ENCODE data around the gene EIF3J. TPM values are rescaled to one million over a fixed set of nuclear protein-coding genes. Genes with fewer than 3 reads are reported as not detected.
A peak's percentile ranks its signal among the peaks of the same experiment; 100 is the strongest.

The EIF3J gene
- total and polyA plus RNA-seq, 2 experiments from 2014 or later, result 33.9 to 46.4 TPM

GRCh38 chr15:44532689-44533088 is 4.3 kb upstream of the EIF3J start:
- Histone ChIP-seq H2AFZ (no peak overlapping the region), H3K27ac (no peak overlapping the region), H3K9me2 (replicated peaks; ENCODE audit: insufficient read depth) (no peaks in the 10 kb centered on the region), H3K4me1 (ENCODE audit: insufficient read depth) (peaks cover 9% of the 10 kb centered on the region), H3K4me3 (no peak overlapping the region), H3K4me2 (no peak overlapping the region), H3K9me3 (ENCODE audit: low read depth) (no peaks in the 10 kb centered on the region), H3K27me3 (no peaks in the 10 kb centered on the region), H3K79me2 (peaks cover 20% of the 10 kb centered on the region), H4K20me1 (ENCODE audit: insufficient read depth, poor library complexity, severe bottlenecking) (no peaks in the 10 kb centered on the region), H3K36me3 (replicated peaks; ENCODE audit: insufficient read depth, low read depth) (no peaks in the 10 kb centered on the region)
- no peak for DNase-seq (ENCODE audit: low spot score)
- TF ChIP-seq EZH2 (IDR thresholded peaks at IDR 0.05; ENCODE audit: borderline replicate concordance) (no peak), EZH2phosphoT487 (IDR thresholded peaks at IDR 0.05; ENCODE audit: low read depth, severe bottlenecking, unreplicated experiment) (no peak), CTCF (IDR thresholded peaks at IDR 0.05; ENCODE audit: poor library complexity) (no peak)
- WGBS (ENCODE audit: low lambda C conversion rate, missing lambda C conversion rate), result 97% methylated on average over 3 of the region's 3 CpGs

- Histone ChIP-seq H3K27me3 (no peaks in the 10 kb centered on the region), H3K27ac (peak overlapping the region; percentile 99), H3K36me3 (replicated peaks; ENCODE audit: insufficient read depth, low read depth) (no peaks in the 10 kb centered on the region), H3K9me2 (replicated peaks; ENCODE audit: insufficient read depth) (no peaks in the 10 kb centered on the region), H3K4me2 (peak overlapping the region; percentile 90), H3K4me1 (ENCODE audit: insufficient read depth) (peaks cover 19% of the 10 kb centered on the region), H3K9me3 (ENCODE audit: low read depth) (no peaks in the 10 kb centered on the region), H2AFZ (no peak overlapping the region), H3K4me3 (no peak overlapping the region), H3K79me2 (peaks cover 44% of the 10 kb centered on the region), H4K20me1 (ENCODE audit: insufficient read depth, poor library complexity, severe bottlenecking) (no peaks in the 10 kb centered on the region)
- no peak for DNase-seq (ENCODE audit: low spot score)
- TF ChIP-seq EZH2 (IDR thresholded peaks at IDR 0.05; ENCODE audit: borderline replicate concordance) (no peak), CTCF (IDR thresholded peaks at IDR 0.05; ENCODE audit: poor library complexity) (no peak), EZH2phosphoT487 (IDR thresholded peaks at IDR 0.05; ENCODE audit: low read depth, severe bottlenecking, unreplicated experiment) (no peak)
- WGBS (ENCODE audit: low lambda C conversion rate, missing lambda C conversion rate), result 96% methylated on average over 8 of the region's 8 CpGs
These were observed 1.9 kb upstream of the EIF3J start for GRCh38 chr15:44535092-44535491.

- TF ChIP-seq CTCF (IDR thresholded peaks at IDR 0.05; ENCODE audit: poor library complexity) (no peak), EZH2phosphoT487 (IDR thresholded peaks at IDR 0.05; ENCODE audit: low read depth, severe bottlenecking, unreplicated experiment) (no peak), EZH2 (IDR thresholded peaks at IDR 0.05; ENCODE audit: borderline replicate concordance) (no peak)
- 60% methylated on average over 36 of the region's 36 CpGs for WGBS (ENCODE audit: low lambda C conversion rate, missing lambda C conversion rate)
These were observed 1.2 kb upstream of the EIF3J start for GRCh38 chr15:44535523-44536301.

More at GRCh38 chr15:44535523-44536301, 1.2 kb upstream of the EIF3J start:
- Histone ChIP-seq H3K27ac (peak overlapping the region; percentile 99), H3K4me2 (peak overlapping the region; percentile 90), H3K4me3 (peak overlapping the region; percentile 77), H3K36me3 (replicated peaks; ENCODE audit: insufficient read depth, low read depth) (no peaks in the 10 kb centered on the region), H2AFZ (peak overlapping the region; percentile 94), H4K20me1 (ENCODE audit: insufficient read depth, poor library complexity, severe bottlenecking) (no peaks in the 10 kb centered on the region), H3K79me2 (peaks cover 50% of the 10 kb centered on the region), H3K9me3 (ENCODE audit: low read depth) (no peaks in the 10 kb centered on the region), H3K27me3 (no peaks in the 10 kb centered on the region), H3K9me2 (replicated peaks; ENCODE audit: insufficient read depth) (no peaks in the 10 kb centered on the region), H3K4me1 (ENCODE audit: insufficient read depth) (peaks cover 20% of the 10 kb centered on the region)
- peak; percentile 64 for DNase-seq (ENCODE audit: low spot score)
